ENCODE data around the gene CUL4A.

The CUL4A gene

GRCh38 chr13:113205428-113205931 lies 3.9 kb upstream of the CUL4A start:
- peaks cover 21% of the 10 kb centered on the region for H3K4me1 ChIP-seq (ENCODE audit: insufficient read depth, low read length, severe bottlenecking)
- H3K79me2 ChIP-seq (ENCODE audit: insufficient read depth, low read length) = peaks cover 83% of the 10 kb centered on the region
- no peaks in the 10 kb centered on the region for H3F3A ChIP-seq (ENCODE audit: insufficient read depth, low read length)
- no peak overlapping the region for H3K4me3 ChIP-seq (ENCODE audit: low read depth, low read length, poor library complexity, severe bottlenecking)
- no peak overlapping the region for H3K27ac ChIP-seq (ENCODE audit: low read depth, low read length, poor library complexity, severe bottlenecking)
- no peak overlapping the region for H3K9ac ChIP-seq (ENCODE audit: low read length)
- peaks cover 10% of the 10 kb centered on the region; the same call in 1 of the 2 replicates for H4K20me1 ChIP-seq (ENCODE audit: insufficient read depth, low read length)
- H3K9me3 ChIP-seq (ENCODE audit: low read length) = no peaks in the 10 kb centered on the region
- H3K27me3 ChIP-seq (ENCODE audit: insufficient read depth, low read length) = no peaks in the 10 kb centered on the region
- TF ChIP-seq EZH2 (IDR thresholded peaks at IDR 0.05; ENCODE audit: borderline replicate concordance, low read length) (no peak), CTCF (IDR thresholded peaks at IDR 0.05; ENCODE audit: low read length) (no peak)
- H3K36me3 ChIP-seq (ENCODE audit: insufficient read depth, low read length) = peaks cover 44% of the 10 kb centered on the region; the same call in 1 of the 2 replicates
- H3K9me2 ChIP-seq (ENCODE audit: low read depth, low read length) = no peaks in the 10 kb centered on the region
- no peak overlapping the region for H2AFZ ChIP-seq (ENCODE audit: low read length)
- no peak overlapping the region for H3K4me2 ChIP-seq (ENCODE audit: low read length)

DNA sequence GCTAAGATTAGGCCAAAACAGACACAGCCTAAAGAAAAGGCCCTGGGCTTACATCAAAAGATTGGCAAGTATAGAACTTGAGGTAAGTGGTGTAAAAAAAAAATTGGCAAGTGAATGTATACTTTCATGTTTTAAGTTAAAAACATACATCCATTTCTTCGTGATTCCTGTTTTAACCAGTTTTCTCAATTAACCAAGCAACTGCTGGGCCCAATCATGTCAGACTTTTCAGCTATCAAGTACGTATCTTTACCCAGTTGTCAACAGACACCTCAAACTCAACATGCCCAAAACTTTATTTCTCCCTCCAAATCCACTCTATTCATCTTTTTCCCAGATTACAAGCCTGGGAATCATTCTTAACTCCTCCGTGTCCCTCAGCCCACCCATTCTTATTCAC lies 2.0 kb upstream of the CUL4A start:
- no peak overlapping the region for H3K27ac ChIP-seq (ENCODE audit: low read depth, low read length, poor library complexity, severe bottlenecking)
- no peak for TF ChIP-seq CTCF (IDR thresholded peaks at IDR 0.05; ENCODE audit: low read length)
- TF ChIP-seq EZH2 (IDR thresholded peaks at IDR 0.05; ENCODE audit: borderline replicate concordance, low read length) = no peak
- H3K4me1 ChIP-seq (ENCODE audit: insufficient read depth, low read length, severe bottlenecking) = peaks cover 28% of the 10 kb centered on the region
- no peaks in the 10 kb centered on the region for H3K9me3 ChIP-seq (ENCODE audit: low read length)
- peak overlapping the region; percentile 76 for H3K4me3 ChIP-seq (ENCODE audit: low read depth, low read length, poor library complexity, severe bottlenecking)
- H3F3A ChIP-seq (ENCODE audit: insufficient read depth, low read length) = no peaks in the 10 kb centered on the region
- 0 out of 2 replicates have a peak, but pooled peaks cover 3% of the 10 kb centered on the region for H4K20me1 ChIP-seq (ENCODE audit: insufficient read depth, low read length)
- peak overlapping the region; percentile 96 for H3K4me2 ChIP-seq (ENCODE audit: low read length)
- H3K36me3 ChIP-seq (ENCODE audit: insufficient read depth, low read length) = peaks cover 55% of the 10 kb centered on the region
- H3K27me3 ChIP-seq (ENCODE audit: insufficient read depth, low read length) = no peaks in the 10 kb centered on the region
- H2AFZ ChIP-seq (ENCODE audit: low read length) = no peak overlapping the region
- H3K79me2 ChIP-seq (ENCODE audit: insufficient read depth, low read length) = peaks cover 83% of the 10 kb centered on the region
- peak overlapping the region; percentile 99 for H3K9ac ChIP-seq (ENCODE audit: low read length)
- H3K9me2 ChIP-seq (ENCODE audit: low read depth, low read length) = no peaks in the 10 kb centered on the region

- no peaks in the 10 kb centered on the region for H3K9me2 ChIP-seq (ENCODE audit: low read depth, low read length)
- no peaks in the 10 kb centered on the region for H3F3A ChIP-seq (ENCODE audit: insufficient read depth, low read length)
- peaks cover 53% of the 10 kb centered on the region for H3K36me3 ChIP-seq (ENCODE audit: insufficient read depth, low read length)
- no peak overlapping the region for H3K27ac ChIP-seq (ENCODE audit: low read depth, low read length, poor library complexity, severe bottlenecking)
- H3K9ac ChIP-seq (ENCODE audit: low read length) = peak overlapping the region; percentile 99
- H3K4me1 ChIP-seq (ENCODE audit: insufficient read depth, low read length, severe bottlenecking) = peaks cover 28% of the 10 kb centered on the region
- peaks cover 83% of the 10 kb centered on the region for H3K79me2 ChIP-seq (ENCODE audit: insufficient read depth, low read length)
- H2AFZ ChIP-seq (ENCODE audit: low read length) = no peak overlapping the region
- no peaks in the 10 kb centered on the region for H3K9me3 ChIP-seq (ENCODE audit: low read length)
- H3K27me3 ChIP-seq (ENCODE audit: insufficient read depth, low read length) = no peaks in the 10 kb centered on the region
- 0 out of 2 replicates have a peak, but pooled peaks cover 2% of the 10 kb centered on the region for H4K20me1 ChIP-seq (ENCODE audit: insufficient read depth, low read length)
- no peak for TF ChIP-seq CTCF (IDR thresholded peaks at IDR 0.05; ENCODE audit: low read length)
- TF ChIP-seq EZH2 (IDR thresholded peaks at IDR 0.05; ENCODE audit: borderline replicate concordance, low read length) = no peak
- H3K4me2 ChIP-seq (ENCODE audit: low read length) = peak overlapping the region; percentile 96
- H3K4me3 ChIP-seq (ENCODE audit: low read depth, low read length, poor library complexity, severe bottlenecking) = peak overlapping the region; percentile 76
Measured at GRCh38 chr13:113207890-113208420, 1.5 kb upstream of the CUL4A start.
